ENCODE results near the gene LYZL6.

Gene LYZL6, protein sequence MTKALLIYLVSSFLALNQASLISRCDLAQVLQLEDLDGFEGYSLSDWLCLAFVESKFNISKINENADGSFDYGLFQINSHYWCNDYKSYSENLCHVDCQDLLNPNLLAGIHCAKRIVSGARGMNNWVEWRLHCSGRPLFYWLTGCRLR

DNA sequence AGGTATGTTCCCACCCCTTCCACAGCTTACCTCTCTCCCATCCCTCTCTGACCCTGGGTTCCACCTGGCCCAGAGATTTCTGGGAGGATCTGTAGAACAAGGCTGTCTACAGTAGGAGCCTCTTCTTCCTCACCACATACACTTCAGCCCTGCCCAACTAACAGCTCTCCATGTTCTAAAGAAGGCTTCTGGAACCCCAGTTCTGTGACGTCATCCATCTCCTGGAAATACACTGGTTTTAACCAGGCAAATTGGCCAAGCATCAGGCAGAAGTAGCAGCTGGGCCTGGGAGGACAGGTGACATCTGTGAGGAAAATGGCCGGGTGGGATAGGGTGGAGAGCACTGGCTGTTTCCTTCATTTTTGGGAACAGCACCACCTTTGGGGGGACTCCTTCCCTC is at the start of gene LYZL6:
LYZL6 (minus strand) TSS at position 177 of the 400 bp plus-strand sequence. CDS start 4,357 bp downstream, outside the sequence.
- no peak for DNase-seq (ENCODE audit: low read depth in 4 of 4, low spot score in 1 of 4)

DNA sequence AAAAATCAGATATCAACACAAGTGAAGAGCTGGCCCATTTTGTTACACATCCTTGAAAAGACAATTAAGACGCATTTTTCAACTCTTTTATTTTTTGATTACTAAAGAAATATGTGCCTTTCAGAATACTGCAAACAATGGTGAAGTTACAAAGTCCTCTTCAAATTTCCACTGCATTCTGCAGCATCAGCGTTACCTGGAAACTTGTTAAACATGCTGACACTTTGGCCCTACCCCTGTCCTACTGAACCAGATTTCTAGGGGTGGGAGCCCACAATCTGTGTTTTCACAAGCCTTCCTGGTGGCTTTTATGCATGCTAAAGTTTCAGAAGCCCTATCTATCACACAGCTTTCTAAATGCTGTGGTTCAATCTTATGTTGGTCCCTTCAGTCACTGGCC is 47.6 kb upstream of the LYZL6 start:
- DNase-seq (ENCODE audit: low read depth in 4 of 4, low spot score in 1 of 4): no peak

DNA sequence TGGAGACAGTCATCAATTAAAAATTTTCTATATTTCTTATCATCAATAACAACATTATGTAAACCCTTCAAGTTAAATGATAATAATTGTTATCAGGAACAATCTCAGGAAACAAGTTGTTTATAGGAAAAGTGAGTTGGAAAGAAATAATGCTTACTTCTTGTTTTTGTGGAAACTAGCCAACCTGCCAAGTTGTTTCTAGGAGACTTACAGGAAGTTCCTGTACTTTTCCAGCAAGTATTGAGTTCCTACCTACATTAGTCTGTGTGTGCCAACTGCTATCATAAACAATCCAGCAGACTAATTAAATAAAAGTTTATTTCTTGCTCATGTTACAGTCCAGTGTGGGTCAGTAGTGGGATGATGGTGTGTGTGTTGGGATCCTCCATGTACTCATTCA is 44.7 kb upstream of the LYZL6 start:
- DNase-seq (ENCODE audit: low read depth in 4 of 4, low spot score in 1 of 4): no peak

GRCh38 chr17:35986643-35987042 is 43.1 kb upstream of the LYZL6 start, which contains the start of gene CCL14:
Gene CCL14, minus strand, starts transcription at chr17:35986729. Its CDS starts 80 bp downstream, at chr17:35986649.
- DNase-seq (ENCODE audit: low read depth in 4 of 4, low spot score in 1 of 4): no peak

GRCh38 chr17:35984140-35984539 is 40.6 kb upstream of the LYZL6 start:
- DNase-seq (ENCODE audit: low read depth in 4 of 4, low spot score in 1 of 4): no peak

GRCh38 chr17:35982409-35983191 is 39.1 kb upstream of the LYZL6 start:
- DNase-seq (ENCODE audit: low read depth in 4 of 4, low spot score in 1 of 4): no peak

GRCh38 chr17:35981908-35982330 is 38.4 kb upstream of the LYZL6 start:
- DNase-seq (ENCODE audit: low read depth in 4 of 4, low spot score in 1 of 4): no peak

- DNase-seq (ENCODE audit: low read depth in 4 of 4, low spot score in 1 of 4): no peak
These were observed 37.7 kb upstream of the LYZL6 start, which contains the start of gene CCL16 for GRCh38 chr17:35981246-35981645. Gene CCL16, minus strand, starts transcription at chr17:35981497. Its CDS starts 77 bp downstream, at chr17:35981420.

DNA sequence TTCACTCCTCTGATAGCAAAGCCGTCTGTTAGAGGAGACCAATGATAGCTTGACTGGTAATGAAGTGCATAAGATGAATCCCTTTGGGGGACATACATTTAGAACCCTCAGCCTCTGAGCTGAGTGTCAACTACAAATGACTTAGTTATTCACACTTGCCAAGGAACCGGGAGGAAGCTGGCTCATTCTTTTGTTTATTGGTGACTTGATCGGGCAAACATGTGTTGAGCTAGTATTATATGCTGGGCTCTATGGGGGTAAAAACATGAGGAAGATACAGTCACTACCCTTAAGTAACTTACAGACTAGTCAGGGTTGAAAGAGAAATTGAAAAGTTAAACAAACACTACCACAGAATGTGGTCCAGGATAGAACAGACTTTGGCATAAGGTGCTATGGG is 34.8 kb upstream of the LYZL6 start:
- DNase-seq (ENCODE audit: low read depth in 4 of 4, low spot score in 1 of 4): no peak

- no peak for DNase-seq (ENCODE audit: low read depth in 4 of 4, low spot score in 1 of 4)
These were observed 34.0 kb upstream of the LYZL6 start for GRCh38 chr17:35977509-35977908.

GRCh38 chr17:35973333-35974260 is 30.1 kb upstream of the LYZL6 start:
- no peak for DNase-seq (ENCODE audit: low read depth in 4 of 4, low spot score in 1 of 4)

- no peak for DNase-seq (ENCODE audit: low read depth in 4 of 4, low spot score in 1 of 4)
These were observed 29.4 kb upstream of the LYZL6 start for GRCh38 chr17:35972945-35973332.

GRCh38 chr17:35972535-35972934 is 29.0 kb upstream of the LYZL6 start:
- no peak for DNase-seq (ENCODE audit: low read depth in 4 of 4, low spot score in 1 of 4)

GRCh38 chr17:35972066-35972465 is 28.6 kb upstream of the LYZL6 start:
- no peak for DNase-seq (ENCODE audit: low read depth in 4 of 4, low spot score in 1 of 4)

GRCh38 chr17:35969558-35970380 is 26.3 kb upstream of the LYZL6 start:
- DNase-seq (ENCODE audit: low read depth in 4 of 4, low spot score in 1 of 4): peak; percentile 55 to 60 (median 57)

GRCh38 chr17:35968520-35969054 is 25.1 kb upstream of the LYZL6 start:
- no peak for DNase-seq (ENCODE audit: low read depth in 4 of 4, low spot score in 1 of 4)

DNA sequence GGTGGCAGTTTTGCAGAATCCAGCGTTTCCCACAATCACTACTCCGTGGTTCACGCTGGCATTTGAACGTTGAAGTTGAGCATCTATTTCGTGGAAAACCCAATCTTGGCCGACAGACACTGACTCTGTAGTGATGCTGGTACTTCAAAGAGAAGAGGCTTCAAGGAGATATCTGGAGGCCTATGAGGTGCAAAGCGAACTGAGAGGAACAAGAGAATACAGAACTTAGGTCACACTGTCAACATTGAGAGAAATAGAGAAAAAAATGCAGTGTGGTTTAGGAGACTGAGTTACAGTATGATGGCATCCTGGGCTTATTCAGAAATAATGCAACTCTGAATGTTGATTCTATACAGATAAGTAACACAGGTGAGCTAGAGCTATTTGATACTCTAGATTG is 21.8 kb upstream of the LYZL6 start:
- no peak for DNase-seq (ENCODE audit: low read depth in 4 of 4, low spot score in 1 of 4)

DNA sequence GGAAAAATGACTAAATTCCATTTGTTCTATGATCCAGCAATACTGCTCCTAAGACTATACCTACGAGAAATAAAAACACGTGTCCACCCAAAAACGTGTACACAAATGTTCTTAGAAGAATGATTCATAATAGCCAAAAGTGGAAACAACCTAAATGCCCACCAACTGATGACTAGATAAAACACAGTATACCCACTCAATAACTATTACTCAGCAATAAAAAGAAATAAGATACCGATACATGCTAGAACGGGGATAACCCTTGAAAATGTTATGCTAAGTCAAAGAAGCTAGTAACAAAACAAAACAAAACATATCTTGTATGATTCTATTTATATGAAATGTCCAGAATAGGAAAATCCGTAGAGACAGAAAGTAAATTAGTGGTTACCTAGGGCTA is 20.1 kb upstream of the LYZL6 start:
- no peak for DNase-seq (ENCODE audit: low read depth in 4 of 4, low spot score in 1 of 4)

DNA sequence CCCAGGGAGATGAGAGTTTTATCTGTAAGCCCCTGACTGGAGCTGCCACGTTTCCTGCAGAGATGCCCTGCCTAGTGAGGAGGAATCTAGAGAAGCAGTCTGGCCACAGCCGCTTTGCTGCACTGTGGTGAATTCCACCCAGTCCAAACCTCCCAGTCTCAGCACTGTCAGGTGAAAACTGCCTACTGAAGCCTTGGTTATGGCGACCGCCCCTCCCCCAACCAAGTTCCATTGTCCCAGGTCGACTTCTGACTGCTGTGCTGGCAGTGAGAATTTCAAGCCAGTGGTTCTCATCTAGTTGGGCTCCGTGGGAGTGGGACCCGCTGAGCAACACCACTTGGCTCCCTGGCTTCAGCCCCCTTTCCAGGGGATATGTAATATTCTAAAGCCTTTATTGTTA is 10.2 kb upstream of the LYZL6 start:
- DNase-seq (ENCODE audit: low read depth in 4 of 4, low spot score in 1 of 4): no peak

DNA sequence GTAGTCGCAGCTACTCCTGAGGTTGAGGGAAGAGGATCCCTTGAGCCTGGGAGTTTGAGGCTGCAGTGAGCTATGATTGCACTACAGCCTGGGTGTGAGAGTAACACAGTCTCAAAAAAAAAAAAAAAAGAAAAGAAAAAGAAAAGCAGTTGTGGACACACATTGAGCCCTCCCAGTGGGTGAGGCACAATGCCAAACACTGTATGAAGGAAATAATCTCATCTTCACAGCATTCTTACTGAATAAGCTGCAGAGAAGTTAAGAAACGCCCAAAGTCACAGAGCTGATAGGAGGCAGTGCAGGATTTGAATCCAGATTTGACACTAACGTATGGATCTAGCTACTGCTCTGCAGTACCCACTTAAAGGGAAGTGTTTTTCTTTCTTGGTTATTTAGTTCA is 5.9 kb upstream of the LYZL6 start:
- no peak for DNase-seq (ENCODE audit: low read depth in 4 of 4, low spot score in 1 of 4)
